ENCODE measurements around the gene MACROD1.
A peak's percentile ranks its signal among the peaks of the same experiment; 100 is the strongest.

The MACROD1 gene

GRCh38 chr11:64165842-64166635, at the start of gene MACROD1:
Gene MACROD1, minus strand, starts transcription at chr11:64166113. Its CDS starts 119 bp downstream, at chr11:64165994.
- peak; percentile 87 for DNase-seq

GRCh38 chr11:64211181-64211872, 45.4 kb upstream of the MACROD1 start:
- no peak for DNase-seq

- no peak for DNase-seq
Measured at GRCh38 chr11:64210301-64211020, 44.5 kb upstream of the MACROD1 start.

GRCh38 chr11:64209563-64209843, 43.6 kb upstream of the MACROD1 start:
- no peak for DNase-seq

GRCh38 chr11:64208796-64209562, 43.1 kb upstream of the MACROD1 start:
- DNase-seq = no peak

- no peak for DNase-seq
Measured at GRCh38 chr11:64208086-64208795, 42.3 kb upstream of the MACROD1 start.

- DNase-seq = peak; percentile 86
Measured at GRCh38 chr11:64207256-64208085, 41.6 kb upstream of the MACROD1 start.

GRCh38 chr11:64206457-64207255, 40.7 kb upstream of the MACROD1 start, which contains the start of gene FERMT3:
Gene FERMT3, plus strand, starts transcription at chr11:64206721. Its CDS starts 644 bp downstream, at chr11:64207365.
- peak; percentile 73 for DNase-seq

GRCh38 chr11:64204464-64204989, 38.6 kb upstream of the MACROD1 start:
- DNase-seq = peak; percentile 79

- DNase-seq = no peak
Measured at GRCh38 chr11:64204080-64204440, 38.1 kb upstream of the MACROD1 start.

- DNase-seq = no peak
Measured at GRCh38 chr11:64203421-64204079, 37.6 kb upstream of the MACROD1 start.

- DNase-seq = no peak
Measured at GRCh38 chr11:64202992-64203391, 37.1 kb upstream of the MACROD1 start.

- DNase-seq = no peak
Measured at GRCh38 chr11:64201543-64201942, 35.6 kb upstream of the MACROD1 start.

GRCh38 chr11:64198511-64198910, 32.6 kb upstream of the MACROD1 start:
- DNase-seq = no peak

- no peak for DNase-seq
Measured at GRCh38 chr11:64196626-64197025, 30.7 kb upstream of the MACROD1 start.

GRCh38 chr11:64192434-64192833, 26.5 kb upstream of the MACROD1 start:
- no peak for DNase-seq

- peak; percentile 19 for DNase-seq
Measured at GRCh38 chr11:64186492-64187165, 20.7 kb upstream of the MACROD1 start.

GRCh38 chr11:64185693-64186491, 20.0 kb upstream of the MACROD1 start, which contains the start of gene STIP1:
Gene STIP1, plus strand, starts transcription at chr11:64186171. Its CDS starts 91 bp downstream, at chr11:64186262.
- peak; percentile 98 for DNase-seq
